ENCODE results near the gene TTC21B. TPM values are rescaled to one million over a fixed set of nuclear protein-coding genes. Genes with fewer than 3 reads are reported as not detected.

Gene TTC21B
- polyA plus RNA-seq, 1 donor = 20.1 TPM

DNA sequence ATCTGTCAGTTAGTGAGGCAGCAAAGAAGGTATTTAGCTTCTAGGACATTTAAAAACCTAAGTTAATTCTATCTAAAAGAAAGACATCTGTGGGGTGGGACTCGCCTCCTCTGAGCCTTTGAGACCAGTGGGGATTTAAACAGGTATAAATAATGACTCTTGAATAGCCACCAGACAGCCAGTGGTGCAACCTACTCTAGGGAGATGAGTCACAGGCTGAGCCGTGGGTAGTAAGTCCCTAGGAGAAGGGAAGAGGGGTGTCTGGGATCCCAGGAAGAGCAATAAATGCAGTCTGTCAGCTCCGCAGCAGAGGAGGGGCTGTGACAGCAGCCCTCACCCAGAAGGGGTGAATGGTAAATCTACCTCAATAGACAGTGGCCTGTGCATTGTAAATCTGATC lies 116.5 kb downstream of the TTC21B start:
- DNase-seq (ENCODE audit: low read depth) = no peak

DNA sequence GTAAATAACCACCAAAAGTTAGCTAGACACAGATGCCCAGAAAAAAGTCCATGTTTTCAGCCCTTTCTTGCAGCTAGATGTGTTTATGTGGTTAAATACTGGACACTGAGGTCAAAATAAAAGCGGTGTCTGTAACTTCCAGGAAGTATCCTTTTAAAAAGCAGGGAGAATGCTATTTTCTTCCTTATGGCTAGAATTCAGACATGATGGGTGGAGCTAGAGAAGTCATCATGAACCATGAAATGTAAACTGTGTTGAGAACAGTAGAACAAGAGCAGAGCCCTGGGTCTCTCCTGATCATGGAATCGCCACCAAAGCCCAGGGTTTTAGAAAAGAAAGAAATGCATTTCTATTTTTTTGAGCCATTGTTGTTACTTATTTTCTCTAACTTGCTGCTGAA lies 118.2 kb downstream of the TTC21B start:
- DNase-seq (ENCODE audit: low read depth) = no peak

DNA sequence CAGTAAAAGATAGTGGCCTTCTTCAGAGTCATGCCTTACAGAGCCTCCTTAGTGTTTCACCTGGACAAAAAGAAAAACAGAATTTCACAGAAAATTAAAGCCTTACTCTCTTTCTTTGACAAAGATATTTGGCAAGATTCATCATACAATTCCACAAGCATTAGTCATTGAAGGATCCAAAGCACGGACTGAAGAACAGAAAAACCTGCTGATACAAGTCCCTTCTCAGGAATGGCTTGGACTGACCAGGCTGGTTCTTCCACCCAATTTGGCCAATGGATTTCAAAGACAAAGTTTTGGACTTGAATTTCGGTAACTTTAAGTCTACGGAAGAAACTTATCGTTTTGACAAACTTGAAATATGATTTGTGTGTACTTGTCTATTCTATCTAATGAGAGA lies 120.4 kb downstream of the TTC21B start:
- DNase-seq (ENCODE audit: low read depth) = no peak

DNA sequence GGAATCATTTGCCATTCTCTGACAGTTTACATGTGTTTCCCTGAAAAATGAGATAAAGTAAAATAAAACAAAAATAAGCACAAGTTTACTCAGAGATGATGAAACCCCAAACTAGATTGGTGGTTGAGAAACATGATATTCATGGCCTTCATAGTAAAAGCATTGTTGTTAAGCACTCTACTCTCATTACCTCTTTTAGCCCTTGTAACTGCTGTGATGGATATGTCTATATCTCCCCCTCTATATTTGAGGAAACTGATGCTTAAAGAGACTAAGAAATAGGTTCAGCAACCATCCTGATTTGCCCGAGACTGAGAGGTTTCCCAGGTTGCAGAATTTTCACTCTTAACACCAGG lies 125.7 kb downstream of the TTC21B start:
- DNase-seq (ENCODE audit: low read depth) = no peak

DNA sequence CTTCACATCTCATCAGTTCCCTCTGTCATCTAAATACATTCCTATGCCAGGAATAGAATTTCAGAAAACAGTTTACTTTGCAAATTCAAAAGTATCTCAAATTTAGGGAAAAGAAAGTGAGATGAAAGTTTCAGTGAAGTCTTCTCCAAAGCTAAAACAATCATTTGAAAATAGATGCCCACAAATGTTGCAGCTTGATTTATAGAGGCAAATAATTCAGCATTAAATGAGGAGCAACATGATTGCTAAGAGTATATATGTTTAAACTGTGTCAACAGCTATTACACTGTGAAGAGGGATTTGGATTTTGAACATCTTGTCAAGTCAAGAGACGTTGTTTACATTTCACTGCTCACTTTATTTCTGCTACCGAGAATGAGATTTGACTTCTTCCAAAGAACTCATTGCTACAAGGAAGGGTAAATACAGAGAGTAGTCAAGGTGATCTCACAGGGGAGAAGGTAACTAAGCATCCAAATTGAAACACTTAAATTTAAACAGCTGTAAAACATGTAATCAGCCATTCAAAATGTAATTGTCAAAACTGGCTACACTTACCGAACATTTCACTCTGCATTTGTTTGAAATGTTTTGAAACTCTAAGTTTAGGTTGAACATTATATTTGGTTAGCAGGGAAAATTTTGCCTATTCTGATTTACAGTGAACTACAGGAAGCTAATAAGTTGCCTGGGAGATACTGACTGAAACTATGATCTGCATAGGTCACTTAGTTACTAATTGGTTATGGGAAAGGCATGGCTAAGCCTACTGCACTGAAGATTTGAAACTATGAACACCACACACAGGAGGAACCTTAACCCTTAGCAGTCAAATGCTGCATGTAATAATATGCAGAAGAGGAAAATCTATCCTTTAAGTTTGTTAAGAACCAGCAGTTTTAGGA lies 126.3 kb downstream of the TTC21B start:
- no peak for DNase-seq (ENCODE audit: low read depth)

DNA sequence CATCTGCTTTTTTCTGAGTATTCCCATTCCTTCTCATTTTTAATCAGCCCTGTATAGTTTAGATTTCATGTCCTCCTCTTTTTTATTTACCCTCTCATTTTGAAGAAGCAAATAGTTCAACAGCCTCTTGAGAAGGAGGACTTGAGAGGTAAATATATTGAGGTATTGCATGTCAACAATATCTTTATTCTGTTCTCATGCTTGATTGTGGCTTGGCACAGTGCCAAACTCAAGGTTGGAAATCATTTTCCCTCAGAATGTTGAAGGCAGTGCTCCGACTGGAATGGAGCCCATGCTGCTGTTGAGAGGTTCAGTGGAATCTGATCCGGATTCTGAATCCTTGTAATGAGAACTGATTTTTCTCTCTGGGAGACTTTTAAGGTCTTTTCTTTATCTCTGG lies 128.5 kb downstream of the TTC21B start:
- DNase-seq (ENCODE audit: low read depth) = no peak

Other genes starting within 250 kb of the TTC21B start
- gene GALNT3, start 159.5 kb downstream of the TTC21B start, polyA plus RNA-seq (ENCODE audit: insufficient read length) = 0.97 TPM
- 0.08 TPM for gene SCN1A, start 174.2 kb upstream of the TTC21B start, polyA plus RNA-seq (ENCODE audit: insufficient read length)

All from forelimb muscle (tissue), 1 donor.